SK-N-SH (cell line): ENCODE results near the gene EPHA10. TPM values are rescaled to one million over a fixed set of nuclear protein-coding genes. Genes with fewer than 3 reads are reported as not detected.

Experiments used
- CTCF ChIA-PET: fragments of 300-600, 350-600 bp; formaldehyde crosslinking; extraction: SDS; loops from one replicate; lab custom pipeline; 2021; lab: Yijun Ruan, JAX
- POLR2A ChIA-PET: fragments of 350-600 bp; sonication (Branson Sonifier 250); formaldehyde crosslinking; extraction: SDS; loops from one replicate; lab custom pipeline; 2020; ENCODE audit warnings: antibody characterized with exemption, inconsistent platforms; lab: Yijun Ruan, JAX
- DNase-seq: peaks from one replicate; pipeline ENCODE4 v3.0.0; 2012
- H2AFZ ChIP-seq: fragments of 200-600 bp; sonication (generic); 2 replicates; pipeline ENCODE4 v1.8.1; 2016; ENCODE audit warnings: antibody characterized with exemption, mild to moderate bottlenecking, low read depth
- H3F3A ChIP-seq: fragments of 200-600 bp; sonication (generic); replicated peaks from 2 replicates; pipeline ENCODE3; 2016; ENCODE audit warnings: antibody characterized with exemption, mild to moderate bottlenecking; ENCODE audit not compliant: insufficient read depth
- H3K27ac ChIP-seq, 2 experiments: fragments of 200-500 bp in 1 of 2; fragments of 200-600 bp in 1 of 2; sonication (Bioruptor generic) in 1 of 2; sonication (generic), shearing (Covaris generic) in 1 of 2; 2 replicates each; pipeline versions ENCODE4 v1.5.1 to v1.6.1; 2014 to 2016; ENCODE audit warnings: low read depth in 2 of 2, inconsistent platforms in 1 of 2, low read length in 1 of 2, mild to moderate bottlenecking in 1 of 2, mixed read lengths in 1 of 2
- H3K27me3 ChIP-seq: fragments of 200-600 bp; sonication (generic), shearing (Covaris generic); 2 replicates; pipeline ENCODE4 v1.6.1; 2016; ENCODE audit warnings: mixed run types; ENCODE audit not compliant: insufficient read depth
- H3K36me3 ChIP-seq, 2 experiments: fragments of 200-500 bp in 1 of 2; fragments of 200-600 bp in 1 of 2; sonication (Bioruptor generic) in 1 of 2; sonication (generic) in 1 of 2; replicated peaks in 1 of 2; 2 replicates each; pipeline versions ENCODE3 to v1.5.1; 2014 to 2016; ENCODE audit warnings: low read length in 1 of 2, mild to moderate bottlenecking in 1 of 2; ENCODE audit not compliant: insufficient read depth in 2 of 2, control insufficient read depth in 1 of 2
- H3K4me1 ChIP-seq, 2 experiments: fragments of 200-500 bp in 1 of 2; fragments of 200-600 bp in 1 of 2; sonication (Bioruptor generic) in 1 of 2; sonication (generic), shearing (Covaris generic) in 1 of 2; 2 replicates each; pipeline versions ENCODE4 v1.5.1 to v1.6.1; 2014 to 2016; ENCODE audit warnings: low read depth in 1 of 2, low read length in 1 of 2, mixed run types in 1 of 2; ENCODE audit not compliant: insufficient read depth in 2 of 2, control insufficient read depth in 1 of 2
- H3K4me2 ChIP-seq: fragments of 200-600 bp; sonication (generic), shearing (Covaris generic); 2 replicates; pipeline ENCODE4 v1.6.1; 2017; ENCODE audit warnings: mixed run types
- H3K4me3 ChIP-seq, 2 experiments: fragments of 200-500 bp in 1 of 2; fragments of 200-600 bp in 1 of 2; sonication (Bioruptor generic) in 1 of 2; sonication (generic), shearing (Covaris generic) in 1 of 2; 2 replicates each; pipeline versions ENCODE4 v1.5.1 to v1.8.1; 2014 to 2016; ENCODE audit warnings: low read depth in 2 of 2, inconsistent platforms in 1 of 2, low read length in 1 of 2, mild to moderate bottlenecking in 1 of 2, mixed read lengths in 1 of 2, moderate library complexity in 1 of 2
- H3K79me2 ChIP-seq: fragments of 200-600 bp; sonication (generic); 2 replicates; pipeline ENCODE4 v1.8.1; 2017; ENCODE audit warnings: mild to moderate bottlenecking; ENCODE audit not compliant: insufficient read depth
- H3K9ac ChIP-seq: fragments of 200-600 bp; sonication (generic); 2 replicates; pipeline ENCODE4 v1.6.1; 2017; ENCODE audit warnings: mixed run types
- H3K9me2 ChIP-seq: fragments of 200-600 bp; sonication (generic); 2 replicates; pipeline ENCODE4 v1.6.1; 2017; ENCODE audit warnings: mixed run types
- H3K9me3 ChIP-seq: fragments of 200-600 bp; sonication (generic); 2 replicates; pipeline ENCODE4 v1.6.1; 2017; ENCODE audit warnings: mixed run types, mild to moderate bottlenecking, moderate library complexity
- H4K20me1 ChIP-seq: fragments of 200-600 bp; sonication (generic); 2 replicates; pipeline ENCODE4 v1.6.1; 2017; ENCODE audit warnings: mild to moderate bottlenecking, mixed run types; ENCODE audit not compliant: insufficient read depth
- CTCF ChIP-seq: fragments of 200-600 bp; sonication (generic); IDR thresholded peaks from 2 replicates; pipeline ENCODE4 v1.6.1; 2017; ENCODE audit warnings: antibody characterized with exemption, mild to moderate bottlenecking, moderate library complexity
- ELF1 ChIP-seq: IDR thresholded peaks from 2 replicates; pipeline ENCODE4 v1.4.0; 2012
- EP300 ChIP-seq, 2 experiments: IDR thresholded peaks; 2 replicates each; pipeline versions ENCODE4 v1.4.0 to v1.6.1; 2012; ENCODE audit warnings: borderline replicate concordance in 1 of 2, low read depth in 1 of 2, low read length in 1 of 2
- EZH2phosphoT487 ChIP-seq: fragments of 200-600 bp; sonication (generic); IDR thresholded peaks from 2 replicates; pipeline ENCODE4 v1.6.1; 2017; ENCODE audit warnings: low read depth, mixed run types, mild to moderate bottlenecking, antibody characterized with exemption, moderate library complexity, borderline replicate concordance
- FOSL2 ChIP-seq: IDR thresholded peaks from 2 replicates; pipeline ENCODE4 v1.4.0; 2012; ENCODE audit warnings: low read depth, mild to moderate bottlenecking, moderate library complexity, borderline replicate concordance
- FOXJ3 ChIP-seq: sonication (generic); formaldehyde crosslinking; IDR thresholded peaks from 2 replicates; pipeline ENCODE4 v1.5.1; 2020; ENCODE audit warnings: mild to moderate bottlenecking, missing genetic modification reagents
- MEF2A ChIP-seq: IDR thresholded peaks from 2 replicates; pipeline ENCODE4 v1.4.0; 2012; ENCODE audit warnings: low read depth, borderline replicate concordance
- MXI1 ChIP-seq: IDR thresholded peaks from 2 replicates; pipeline ENCODE4 v1.6.1; 2012; ENCODE audit warnings: mild to moderate bottlenecking, low read depth, low read length, improper control_type of control experiment
- NFIC ChIP-seq: IDR thresholded peaks from 2 replicates; pipeline ENCODE4 v1.4.0; 2012; ENCODE audit warnings: borderline replicate concordance
- PBX3 ChIP-seq: IDR thresholded peaks from 2 replicates; pipeline ENCODE4; 2012
- POLR2AphosphoS5 ChIP-seq: IDR thresholded peaks from 2 replicates; pipeline ENCODE4 v1.6.1; 2012; ENCODE audit warnings: low read depth, low read length
- REST ChIP-seq: IDR thresholded peaks from 2 replicates; pipeline ENCODE4 v1.6.1; 2012; ENCODE audit warnings: mild to moderate bottlenecking, low read depth, low read length, moderate library complexity
- RFX5 ChIP-seq: IDR thresholded peaks from 2 replicates; pipeline ENCODE4 v1.6.1; 2012; ENCODE audit warnings: mild to moderate bottlenecking, improper control_type of control experiment, low read length
- RXRA ChIP-seq: IDR thresholded peaks from 2 replicates; pipeline ENCODE4 v1.4.0; 2012; ENCODE audit warnings: low read depth, mild to moderate bottlenecking, borderline replicate concordance
- SIN3A ChIP-seq: IDR thresholded peaks from 2 replicates; pipeline ENCODE4 v1.6.1; 2012; ENCODE audit warnings: low read depth, mild to moderate bottlenecking, low read length, moderate library complexity, borderline replicate concordance
- SMC3 ChIP-seq: IDR thresholded peaks from 2 replicates; pipeline ENCODE4 v1.6.1; 2012; ENCODE audit warnings: low read depth, low read length, improper control_type of control experiment
- TEAD4 ChIP-seq: IDR thresholded peaks from 2 replicates; pipeline ENCODE4 v1.4.0; 2012; ENCODE audit warnings: mild to moderate bottlenecking, borderline replicate concordance; ENCODE audit not compliant: insufficient read depth
- YY1 ChIP-seq: IDR thresholded peaks from 2 replicates; pipeline ENCODE4 v1.4.0; 2012; ENCODE audit warnings: low read depth, mild to moderate bottlenecking
- WGBS: methylation state at CpG from one replicate; pipeline ENCODE4 v1.1.6; 2017; ENCODE audit warnings: low lambda C conversion rate; 5-methylcytosine and 5-hydroxymethylcytosine counted together
- polyA plus RNA-seq, 3 experiments: library from polyadenylated mRNA; depleted of rRNA; stranded (reverse); fragments of >200 nt; gene quantifications; 2 replicates each; pipeline ENCODE4 v1.2.3, GENCODE V29; 2012
- TF ChIP-seq, protein P1 (sequence below): fragments of 150-350 bp; IDR thresholded peaks from 2 replicates; pipeline ENCODE4 v1.6.1; 2016; ENCODE audit warnings: mild to moderate bottlenecking, low read depth, low read length
- TF ChIP-seq, protein P2 (sequence below): IDR thresholded peaks from 2 replicates; pipeline ENCODE4 v1.4.0; 2012; ENCODE audit warnings: low read depth
- TF ChIP-seq, protein P3 (sequence below): IDR thresholded peaks from 2 replicates; pipeline ENCODE4 v1.4.0; 2012; ENCODE audit warnings: low read depth, borderline replicate concordance
- TF ChIP-seq, protein P4 (sequence below): IDR thresholded peaks from 2 replicates; pipeline ENCODE4 v1.4.0; 2012; ENCODE audit warnings: low read depth, borderline replicate concordance

The EPHA10 gene
- polyA plus RNA-seq, 1 of the 3 experiments (the other 2 are of a cell fraction), result 0.05 TPM

DNA sequence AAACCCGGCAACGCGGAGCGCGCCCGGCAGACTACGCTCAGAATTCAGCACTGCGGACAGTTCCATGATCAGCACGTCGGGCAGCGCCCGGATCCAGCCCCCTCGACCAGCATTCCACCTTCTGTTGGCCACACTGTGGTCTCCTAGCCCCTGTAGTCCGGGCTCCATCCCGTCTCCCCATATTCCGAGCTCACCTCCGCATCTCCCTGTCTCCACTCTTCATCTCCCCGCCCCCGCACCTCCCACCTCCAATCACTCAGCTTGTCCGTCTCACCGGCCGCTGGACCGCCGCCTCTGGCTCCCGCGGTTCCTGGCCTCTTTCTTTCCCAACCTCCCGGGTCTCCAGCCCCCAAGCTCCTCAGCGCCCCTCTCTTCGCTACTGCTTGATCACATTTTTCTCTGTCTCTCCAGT is 500 bp downstream of the EPHA10 start:
- H3K27ac ChIP-seq, result no peak overlapping the region
- POLR2A ChIA-PET, result interaction anchor here (0.7 to 2.1 kb wide), 3 partner anchors 21 to 43 kb away, joined by 3 to 6 read pairs (median 4); partner anchors contain the start of genes C1orf122 and YRDC
- H3K36me3 ChIP-seq, result no peaks in the 10 kb centered on the region
- H3K79me2 ChIP-seq, result no peaks in the 10 kb centered on the region
- H3F3A ChIP-seq, result no peaks in the 10 kb centered on the region
- H3K4me2 ChIP-seq, result no peak overlapping the region
- H3K4me1 ChIP-seq, result peaks cover 0 to 13% of the 10 kb centered on the region in 2 experiments; a peak in 1 of 4 replicates
- H3K27me3 ChIP-seq, result peaks cover 40% of the 10 kb centered on the region
- H3K9ac ChIP-seq, result no peak overlapping the region
- H3K9me3 ChIP-seq, result no peaks in the 10 kb centered on the region
- H3K4me3 ChIP-seq, result peak overlapping the region in 1 of 2 experiments; percentile 42; a peak in 2 of 4 replicates
- peak; percentile 64 for DNase-seq
- no peaks in the 10 kb centered on the region for H3K9me2 ChIP-seq
- H4K20me1 ChIP-seq, result 0 out of 2 replicates have a peak, but pooled peaks cover 3% of the 10 kb centered on the region
- CTCF ChIA-PET, result interaction anchor here (0.5 to 2.4 kb wide), 10 partner anchors 10 to 1348 kb away, joined by 3 to 9 read pairs (median 4); a partner anchor contains a TSS
- 6% methylated on average over 25 of the region's 29 CpGs for WGBS
- H2AFZ ChIP-seq, result no peak overlapping the region
- TF ChIP-seq YY1, result no peak
- TF ChIP-seq, protein P1, sequence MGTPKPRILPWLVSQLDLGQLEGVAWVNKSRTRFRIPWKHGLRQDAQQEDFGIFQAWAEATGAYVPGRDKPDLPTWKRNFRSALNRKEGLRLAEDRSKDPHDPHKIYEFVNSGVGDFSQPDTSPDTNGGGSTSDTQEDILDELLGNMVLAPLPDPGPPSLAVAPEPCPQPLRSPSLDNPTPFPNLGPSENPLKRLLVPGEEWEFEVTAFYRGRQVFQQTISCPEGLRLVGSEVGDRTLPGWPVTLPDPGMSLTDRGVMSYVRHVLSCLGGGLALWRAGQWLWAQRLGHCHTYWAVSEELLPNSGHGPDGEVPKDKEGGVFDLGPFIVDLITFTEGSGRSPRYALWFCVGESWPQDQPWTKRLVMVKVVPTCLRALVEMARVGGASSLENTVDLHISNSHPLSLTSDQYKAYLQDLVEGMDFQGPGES, result no peak
- no peak for TF ChIP-seq NFIC
- no peak for TF ChIP-seq EZH2phosphoT487
- TF ChIP-seq FOSL2, result no peak
- TF ChIP-seq POLR2AphosphoS5, result no peak
- TF ChIP-seq CTCF, result no peak
- TF ChIP-seq REST, result peak; percentile 99
- TF ChIP-seq FOXJ3 (CRISPR knock-in tag), result no peak
- TF ChIP-seq MXI1, result peak; percentile 36; the same call in 1 of the 2 replicates
- TF ChIP-seq, protein P2, sequence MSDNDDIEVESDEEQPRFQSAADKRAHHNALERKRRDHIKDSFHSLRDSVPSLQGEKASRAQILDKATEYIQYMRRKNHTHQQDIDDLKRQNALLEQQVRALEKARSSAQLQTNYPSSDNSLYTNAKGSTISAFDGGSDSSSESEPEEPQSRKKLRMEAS, result no peak
- TF ChIP-seq ELF1, result no peak
- TF ChIP-seq, protein P3, sequence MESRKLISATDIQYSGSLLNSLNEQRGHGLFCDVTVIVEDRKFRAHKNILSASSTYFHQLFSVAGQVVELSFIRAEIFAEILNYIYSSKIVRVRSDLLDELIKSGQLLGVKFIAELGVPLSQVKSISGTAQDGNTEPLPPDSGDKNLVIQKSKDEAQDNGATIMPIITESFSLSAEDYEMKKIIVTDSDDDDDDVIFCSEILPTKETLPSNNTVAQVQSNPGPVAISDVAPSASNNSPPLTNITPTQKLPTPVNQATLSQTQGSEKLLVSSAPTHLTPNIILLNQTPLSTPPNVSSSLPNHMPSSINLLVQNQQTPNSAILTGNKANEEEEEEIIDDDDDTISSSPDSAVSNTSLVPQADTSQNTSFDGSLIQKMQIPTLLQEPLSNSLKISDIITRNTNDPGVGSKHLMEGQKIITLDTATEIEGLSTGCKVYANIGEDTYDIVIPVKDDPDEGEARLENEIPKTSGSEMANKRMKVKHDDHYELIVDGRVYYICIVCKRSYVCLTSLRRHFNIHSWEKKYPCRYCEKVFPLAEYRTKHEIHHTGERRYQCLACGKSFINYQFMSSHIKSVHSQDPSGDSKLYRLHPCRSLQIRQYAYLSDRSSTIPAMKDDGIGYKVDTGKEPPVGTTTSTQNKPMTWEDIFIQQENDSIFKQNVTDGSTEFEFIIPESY, result no peak
- TF ChIP-seq, protein P4, sequence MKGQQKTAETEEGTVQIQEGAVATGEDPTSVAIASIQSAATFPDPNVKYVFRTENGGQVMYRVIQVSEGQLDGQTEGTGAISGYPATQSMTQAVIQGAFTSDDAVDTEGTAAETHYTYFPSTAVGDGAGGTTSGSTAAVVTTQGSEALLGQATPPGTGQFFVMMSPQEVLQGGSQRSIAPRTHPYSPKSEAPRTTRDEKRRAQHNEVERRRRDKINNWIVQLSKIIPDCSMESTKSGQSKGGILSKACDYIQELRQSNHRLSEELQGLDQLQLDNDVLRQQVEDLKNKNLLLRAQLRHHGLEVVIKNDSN, result no peak
- TF ChIP-seq TEAD4, result no peak
- TF ChIP-seq PBX3, result no peak
- TF ChIP-seq SIN3A, result peak; percentile 83; the same call in 1 of the 2 replicates
- no peak for TF ChIP-seq MEF2A
- no peak for TF ChIP-seq SMC3
- TF ChIP-seq EP300 (IDR thresholded peaks at IDR 0.05; ENCODE audit: borderline replicate concordance in 1 of 2, low read depth in 1 of 2, low read length in 1 of 2), result no peak
- no peak for TF ChIP-seq RFX5
- no peak for TF ChIP-seq RXRA
